ENCODE results near the gene SEH1L.
"Not testable (repeated sequence)": the region's sequence is repeated elsewhere in the genome, so short reads cannot be mapped to it uniquely, and the experiment has no call there.

The SEH1L gene

DNA sequence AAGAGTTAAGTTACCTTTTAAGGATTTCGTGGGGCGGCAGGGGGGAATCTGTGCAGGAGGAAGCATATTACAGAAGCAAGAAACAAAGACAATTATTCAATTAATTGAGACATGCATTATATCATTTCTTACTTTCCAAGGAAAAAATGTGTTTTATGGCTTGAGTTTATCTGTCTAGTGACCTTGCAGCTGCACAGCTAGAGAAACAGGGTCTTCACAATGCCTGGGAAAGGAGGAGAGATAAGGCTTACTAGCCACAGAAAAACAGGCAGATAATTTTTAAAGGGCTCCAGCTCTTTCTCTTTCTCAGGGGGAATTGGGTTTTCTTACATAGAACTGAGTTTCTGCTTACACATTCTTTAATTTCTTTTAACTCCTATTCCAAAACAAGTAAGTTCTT lies 49.5 kb downstream of the SEH1L start:
- not testable (repeated sequence) for DNase-seq

DNA sequence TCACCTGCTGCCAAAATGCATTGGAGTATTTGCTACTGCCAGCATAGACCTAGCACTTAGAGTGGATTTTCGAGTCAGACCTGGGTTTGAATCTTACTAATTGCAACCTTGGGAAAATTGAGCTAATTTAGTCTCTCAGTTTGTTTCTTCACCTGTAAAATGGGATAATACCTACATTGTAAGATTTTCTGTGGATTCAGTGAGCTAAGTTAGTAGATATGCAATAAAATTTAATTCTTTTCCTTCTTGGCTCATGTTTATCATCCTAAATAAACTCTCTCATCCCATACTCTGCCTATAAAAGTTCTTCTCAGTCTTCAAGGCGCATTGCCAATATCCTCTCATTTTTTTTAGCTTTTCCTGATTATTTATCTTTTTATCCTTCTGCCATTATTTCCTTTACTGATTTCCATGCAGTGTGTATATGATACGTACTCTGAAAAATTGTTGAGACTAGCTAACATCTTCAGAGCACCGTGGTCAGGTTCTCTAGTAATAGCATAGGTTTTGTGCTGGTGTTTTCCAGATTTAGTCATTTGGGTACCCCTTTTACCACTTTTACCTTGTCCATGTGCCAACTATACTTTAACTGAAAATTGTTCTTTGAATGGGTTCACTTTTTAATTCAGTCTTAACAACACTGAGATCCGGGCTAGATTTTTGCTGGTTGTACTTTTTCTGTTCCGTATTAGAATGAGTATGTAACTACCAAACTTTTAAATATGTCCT lies 50.7 kb downstream of the SEH1L start:
- DNase-seq: no peak

DNA sequence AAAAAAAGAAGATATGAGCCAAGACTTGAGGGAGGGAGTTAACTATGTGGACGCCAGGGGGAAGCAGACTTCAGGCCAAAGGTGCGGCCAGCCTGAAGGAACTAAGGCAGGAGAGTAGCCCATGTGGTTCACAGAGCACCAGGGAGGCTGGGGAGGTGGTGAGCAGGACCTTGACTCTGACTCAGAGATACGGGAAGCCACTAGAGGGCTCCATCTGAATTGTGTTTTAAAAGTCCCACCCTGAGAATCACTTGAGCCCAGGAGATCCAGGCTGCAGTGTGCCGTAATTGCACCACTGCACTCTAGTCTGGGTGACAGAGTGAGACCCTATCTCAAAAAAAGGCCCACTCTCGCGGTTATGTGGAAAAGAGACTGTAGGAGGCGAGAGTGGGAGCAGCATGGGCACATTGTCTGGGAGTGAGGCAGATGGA lies 55.7 kb downstream of the SEH1L start:
- peak; percentile 50 for DNase-seq

GRCh38 chr18:13004396-13004795 lies 56.6 kb downstream of the SEH1L start:
- no peak for DNase-seq

GRCh38 chr18:13005289-13005688 lies 57.5 kb downstream of the SEH1L start:
- no peak for DNase-seq

GRCh38 chr18:13006531-13007247 lies 58.9 kb downstream of the SEH1L start:
- DNase-seq: no peak

DNA sequence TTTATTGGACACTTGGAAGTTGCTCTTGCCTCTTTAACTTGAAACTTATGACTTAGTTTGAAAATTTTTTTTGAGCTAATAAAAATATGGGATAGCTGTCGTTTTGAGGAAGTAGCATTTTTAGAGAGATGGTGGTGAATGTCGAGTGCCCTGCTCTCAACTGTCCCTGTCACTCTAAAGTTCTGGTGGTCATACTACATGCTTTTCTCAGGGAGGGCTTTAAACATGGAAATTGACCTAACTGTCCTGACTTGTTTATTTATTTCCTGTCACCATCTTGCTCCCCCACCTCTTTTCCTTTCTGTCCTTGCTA lies 59.4 kb downstream of the SEH1L start:
- no peak for DNase-seq

GRCh38 chr18:13011719-13012118 lies 63.9 kb downstream of the SEH1L start:
- no peak for DNase-seq

- no peak for DNase-seq
Measured at GRCh38 chr18:13014232-13014631, 66.4 kb downstream of the SEH1L start.

DNA sequence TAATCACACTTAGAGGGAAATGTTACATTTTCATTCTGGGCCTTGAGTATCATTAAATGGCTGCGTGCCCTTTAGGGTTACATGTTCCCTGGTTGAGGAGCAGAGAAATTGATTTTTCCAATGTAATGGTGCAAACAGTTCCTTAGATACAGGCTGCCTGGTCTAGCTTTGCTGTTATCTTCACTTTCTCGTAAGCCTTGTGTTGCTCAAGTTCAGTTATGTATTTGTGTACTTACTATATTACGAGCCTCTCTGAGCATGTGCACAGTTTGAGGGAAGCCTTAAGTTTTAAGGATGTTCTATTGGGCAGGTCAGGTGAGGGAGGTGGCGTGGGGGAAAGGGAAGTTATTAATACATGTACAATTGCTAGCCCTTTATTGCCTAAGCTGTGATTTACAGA lies 67.0 kb downstream of the SEH1L start:
- no peak for DNase-seq

- DNase-seq: no peak
Measured at GRCh38 chr18:13017247-13017875, 69.5 kb downstream of the SEH1L start.

- no peak for DNase-seq
Measured at GRCh38 chr18:13018374-13018773, 70.6 kb downstream of the SEH1L start.

GRCh38 chr18:13019301-13019700 lies 71.5 kb downstream of the SEH1L start:
- DNase-seq: no peak

DNA sequence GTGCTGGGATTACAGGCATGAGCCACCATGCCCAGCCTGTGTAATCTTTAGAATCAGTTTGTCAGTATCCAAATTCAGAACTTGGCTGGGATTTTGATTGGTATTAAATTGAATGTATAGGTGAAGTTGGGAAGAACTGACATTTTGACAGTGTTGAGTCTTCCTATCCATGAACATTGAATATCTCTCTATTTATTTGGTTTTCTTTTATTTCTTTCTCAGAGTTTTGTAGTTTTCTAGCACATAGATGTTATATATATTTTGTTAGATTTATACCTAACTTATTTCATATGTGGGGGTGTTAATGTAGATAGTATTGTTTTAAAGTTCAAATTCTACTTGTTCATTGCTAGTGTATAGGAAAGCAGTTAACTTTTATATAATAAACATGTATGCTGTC lies 74.8 kb downstream of the SEH1L start:
- no peak for DNase-seq

GRCh38 chr18:13025233-13025632 lies 77.4 kb downstream of the SEH1L start:
- no peak for DNase-seq

DNA sequence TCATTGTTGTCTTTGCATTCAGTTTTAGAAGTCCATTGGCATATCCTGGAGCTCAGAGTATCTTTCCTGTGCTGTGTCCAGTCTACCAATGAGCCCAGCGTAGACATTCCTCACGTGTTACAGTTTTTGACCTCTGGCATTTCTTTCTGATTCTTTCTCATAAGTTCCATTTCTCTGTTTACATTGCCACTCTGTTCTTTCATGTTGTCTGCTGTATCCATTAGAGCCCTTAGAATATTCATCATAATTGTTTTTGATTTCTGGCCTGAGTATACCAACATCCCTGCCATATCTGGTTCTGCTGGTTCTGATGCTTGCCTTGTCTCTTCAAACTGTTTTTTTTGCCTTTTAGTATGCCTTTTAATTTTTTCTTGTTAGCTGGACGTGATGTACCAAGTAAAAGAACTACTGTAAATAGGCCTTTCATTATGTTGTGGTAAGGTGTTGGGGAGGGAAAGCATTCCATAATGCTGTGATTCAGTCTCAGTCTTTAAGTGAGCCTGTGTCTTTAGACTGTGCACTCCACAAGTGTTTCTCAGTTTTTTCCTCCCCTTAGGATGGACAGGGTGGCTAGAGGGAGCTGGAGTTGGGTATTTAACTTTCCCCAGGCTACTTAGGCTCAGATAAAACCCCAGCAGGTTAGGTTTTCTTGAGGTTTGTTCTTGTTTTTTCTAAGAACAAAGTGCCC lies 78.9 kb downstream of the SEH1L start:
- no peak for DNase-seq

GRCh38 chr18:13028869-13029268 lies 81.1 kb downstream of the SEH1L start:
- no peak for DNase-seq

DNA sequence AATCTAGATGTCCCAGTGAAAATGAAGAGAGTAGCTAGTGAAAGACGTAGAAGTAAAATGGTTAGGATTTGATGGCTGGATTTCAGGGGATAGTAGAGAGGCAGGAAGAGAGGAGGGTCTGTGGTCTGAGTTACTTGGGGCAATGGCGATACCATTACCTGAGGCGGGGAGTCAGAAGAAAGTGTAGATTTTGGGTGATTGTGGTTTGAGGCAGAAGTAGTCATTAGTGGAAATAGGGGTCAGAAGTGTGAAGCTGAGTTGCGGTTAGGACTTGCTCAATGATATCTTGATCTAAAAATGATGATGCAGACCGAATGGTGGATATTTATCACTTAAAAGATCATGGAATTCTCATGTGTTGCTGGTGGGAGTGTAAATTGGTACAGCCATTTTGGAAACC lies 84.4 kb downstream of the SEH1L start:
- no peak for DNase-seq

GRCh38 chr18:13035249-13035914 lies 87.6 kb downstream of the SEH1L start:
- peak; percentile 3 for DNase-seq

- no peak for DNase-seq
Measured at GRCh38 chr18:13036622-13037320, 89.0 kb downstream of the SEH1L start.

All from NCI-H226 (cell line).